ENCODE results near the gene GJB3.

DNA sequence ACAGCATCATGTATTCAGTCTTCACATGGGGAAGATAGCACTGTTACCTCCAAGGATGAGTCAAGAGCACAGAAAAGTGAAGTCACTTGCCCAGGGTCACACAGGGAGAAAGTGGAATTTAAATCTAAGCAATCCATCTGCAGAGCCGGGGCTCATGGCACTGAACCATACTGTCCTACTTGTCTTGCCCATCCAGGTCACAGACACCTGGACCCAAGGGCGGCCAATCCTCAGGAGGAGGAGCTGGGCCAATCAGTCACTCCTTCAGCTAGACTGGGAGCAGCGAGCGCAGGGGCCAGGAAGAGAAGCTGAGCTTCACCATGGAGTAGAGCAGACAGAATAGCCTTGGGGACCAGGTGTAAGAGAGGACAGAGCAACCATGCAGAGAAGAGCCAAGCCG lies 35.3 kb upstream of the GJB3 start:
- TF ChIP-seq EZH2 (IDR thresholded peaks at IDR 0.05; ENCODE audit: insufficient read depth, poor library complexity, severe bottlenecking) (no peak), EZH2phosphoT487 (IDR thresholded peaks at IDR 0.05; ENCODE audit: insufficient read depth, low read depth) (no peak)

All from GM23248 (cell line).